HepG2 (cell line): ENCODE measurements around the gene CPVL. TPM values are rescaled to one million over a fixed set of nuclear protein-coding genes. Genes with fewer than 3 reads are reported as not detected.

ENCODE experiments used
- CTCF ChIP-seq: sonication (generic); formaldehyde crosslinking; IDR thresholded peaks from 2 replicates; pipeline ENCODE4 v1.5.0; 2020; ENCODE audit warnings: mild to moderate bottlenecking, missing genetic modification reagents, moderate library complexity
- GATAD1 ChIP-seq: IDR thresholded peaks from 2 replicates; pipeline ENCODE4 v1.6.1; 2016; ENCODE audit warnings: missing genetic modification reagents, missing compliant biosample characterization
- KAT8 ChIP-seq: IDR thresholded peaks from 2 replicates; pipeline ENCODE4 v1.6.1; 2016; ENCODE audit warnings: missing genetic modification reagents, missing compliant biosample characterization
- MAFK ChIP-seq, 2 experiments: IDR thresholded peaks in 1 of 2; conservative IDR thresholded peaks in 1 of 2; 2 replicates each; pipeline ENCODE4 v1.6.1; 2011; ENCODE audit warnings: improper control_type of control experiment in 2 of 2, low read length in 2 of 2
- MEF2D ChIP-seq: sonication (generic); formaldehyde crosslinking; IDR thresholded peaks from 2 replicates; pipeline ENCODE4 v1.5.1; 2020; ENCODE audit warnings: mild to moderate bottlenecking, missing genetic modification reagents
- NAIF1 ChIP-seq: sonication (generic); formaldehyde crosslinking; IDR thresholded peaks from 2 replicates; pipeline ENCODE4 v1.5.0; 2020; ENCODE audit warnings: mild to moderate bottlenecking, missing genetic modification reagents, borderline replicate concordance
- NONO ChIP-seq, 2 experiments: fragments of 450-650 bp in 1 of 2; sonication (generic) in 1 of 2; formaldehyde crosslinking in 1 of 2; IDR thresholded peaks in 1 of 2; conservative IDR thresholded peaks in 1 of 2; 2 replicates each; pipeline versions ENCODE4 v1.6.1 to v1.8.0; 2017 to 2022; ENCODE audit warnings: mild to moderate bottlenecking in 1 of 2, missing genetic modification reagents in 1 of 2, moderate library complexity in 1 of 2
- NR3C1 ChIP-seq: sonication (generic); formaldehyde crosslinking; IDR thresholded peaks from 2 replicates; pipeline ENCODE4 v1.4.0; 2020; ENCODE audit warnings: missing genetic modification reagents
- PATZ1 ChIP-seq: sonication (generic); formaldehyde crosslinking; IDR thresholded peaks from 2 replicates; pipeline ENCODE4 v1.4.0; 2020; ENCODE audit warnings: missing genetic modification reagents
- SOX6 ChIP-seq, 2 experiments: fragments of 450-650 bp in 1 of 2; sonication (generic) in 1 of 2; formaldehyde crosslinking in 1 of 2; IDR thresholded peaks; 2 replicates each; pipeline versions ENCODE4 v1.4.0 to v1.6.1; 2017 to 2020; ENCODE audit warnings: antibody characterized with exemption in 1 of 2, mild to moderate bottlenecking in 1 of 2, missing genetic modification reagents in 1 of 2
- SRY ChIP-seq: sonication (generic); formaldehyde crosslinking; IDR thresholded peaks from 2 replicates; pipeline ENCODE4 v1.8.0; 2022; ENCODE audit warnings: mild to moderate bottlenecking, missing genetic modification reagents
- TFDP2 ChIP-seq: sonication (generic); formaldehyde crosslinking; IDR thresholded peaks from 2 replicates; pipeline ENCODE4 v1.4.0; 2020; ENCODE audit warnings: missing genetic modification reagents
- WIZ ChIP-seq: sonication (generic); formaldehyde crosslinking; IDR thresholded peaks from 2 replicates; pipeline ENCODE4 v1.5.1; 2020; ENCODE audit warnings: mild to moderate bottlenecking, missing genetic modification reagents
- ZNF317 ChIP-seq: sonication (generic); formaldehyde crosslinking; IDR thresholded peaks from 2 replicates; pipeline ENCODE4 v1.5.0; 2020; ENCODE audit warnings: mild to moderate bottlenecking, missing genetic modification reagents
- ZNF343 ChIP-seq: sonication (generic); formaldehyde crosslinking; IDR thresholded peaks from 2 replicates; pipeline ENCODE4 v1.4.0; 2020; ENCODE audit warnings: mild to moderate bottlenecking, missing genetic modification reagents
- polyA plus RNA-seq, 8 experiments: library from polyadenylated mRNA; depleted of rRNA in 3 of 8; stranded (reverse) in 7 of 8; unstranded in 1 of 8; fragments of >200 nt; fragmentation: Illumina TruSeq in 4 of 8; extraction: Trizol in 4 of 8; gene quantifications; 2 replicates each; pipeline versions ENCODE4 v1.2.1 to v1.2.3, GENCODE V29; 2011 to 2016; ENCODE audit warnings: low read depth in 4 of 8, missing spikeins in 1 of 8, mixed read lengths in 1 of 8; ENCODE audit not compliant: insufficient read depth in 1 of 8
- total RNA-seq, 5 experiments: library from RNA; depleted of rRNA; stranded (reverse); fragments of >200 nt; fragmentation: Illumina TruSeq; extraction: Trizol; gene quantifications; 2 replicates each; pipeline ENCODE4 v1.2.3, GENCODE V29; 2016; ENCODE audit warnings: low read depth in 1 of 5
- TF ChIP-seq, protein P1 (sequence below): sonication (generic); formaldehyde crosslinking; IDR thresholded peaks from 2 replicates; pipeline ENCODE4 v1.9.0; 2022; ENCODE audit warnings: missing genetic modification reagents, mild to moderate bottlenecking, borderline replicate concordance
- TF ChIP-seq, protein P2 (sequence below): sonication (generic); formaldehyde crosslinking; IDR thresholded peaks from 2 replicates; pipeline ENCODE4 v1.4.0; 2020; ENCODE audit warnings: mild to moderate bottlenecking, missing genetic modification reagents, borderline replicate concordance
- TF ChIP-seq, protein P3 (sequence below): sonication (generic); formaldehyde crosslinking; IDR thresholded peaks from 2 replicates; pipeline ENCODE4 v1.8.0; 2022; ENCODE audit warnings: missing genetic modification reagents, low read depth, mild to moderate bottlenecking, borderline replicate concordance

Gene CPVL
- total and polyA plus RNA-seq, 2 of the 13 experiments (the other 11 are each of a cell fraction or from before 2014, with no cell fraction given) = 59.2 to 294 TPM

DNA sequence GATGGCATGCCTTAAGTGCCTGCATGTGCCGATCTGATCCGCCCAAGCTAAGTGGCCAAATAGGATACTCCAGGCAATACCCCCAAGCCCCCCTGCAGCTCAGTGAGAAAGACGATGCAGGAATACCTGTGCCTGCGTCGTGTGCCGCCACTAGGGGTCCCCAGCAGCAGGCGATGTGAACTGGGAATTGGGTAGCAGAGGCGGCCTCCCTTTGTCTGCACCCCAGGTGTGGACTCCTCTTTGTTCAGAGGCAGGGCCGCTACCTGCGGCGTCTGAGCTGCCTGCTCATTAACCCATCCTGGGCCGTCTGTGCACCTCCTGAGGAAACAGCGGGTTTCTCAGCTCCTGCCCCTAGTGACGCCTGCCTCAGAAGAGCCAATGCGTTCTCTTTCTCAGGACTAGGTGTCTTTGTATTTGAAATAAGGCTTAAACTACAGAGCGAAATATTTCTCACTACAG lies 43.4 kb upstream of the CPVL start (continued):
- TF ChIP-seq SOX6 (IDR thresholded peaks at IDR 0.05) (no peak), SOX6 (CRISPR knock-in tag; IDR thresholded peaks at IDR 0.05) (peak; percentile 84), CTCF (CRISPR knock-in tag) (peak; percentile 97), GATAD1 (CRISPR knock-in tag) (peak; percentile 54; the same call in 1 of the 2 replicates), NONO (IDR thresholded peaks at IDR 0.05) (no peak), NONO (CRISPR knock-in tag; conservative IDR thresholded peaks at IDR 0.05) (0 out of 2 replicates have a peak, but pooled peaks have one; percentile 12), PATZ1 (CRISPR knock-in tag) (peak; percentile 68), MEF2D (CRISPR knock-in tag) (peak; percentile 25; the same call in 1 of the 2 replicates), KAT8 (CRISPR knock-in tag) (peak; percentile 10; the same call in 1 of the 2 replicates), WIZ (no peak), SRY (CRISPR knock-in tag) (0 out of 2 replicates have a peak, but pooled peaks have one; percentile 20), TFDP2 (CRISPR knock-in tag) (no peak), NAIF1 (CRISPR knock-in tag) (0 out of 2 replicates have a peak, but pooled peaks have one; percentile 60), NR3C1 (CRISPR knock-in tag) (no peak), ZNF317 (CRISPR knock-in tag) (peak; percentile 62; the same call in 1 of the 2 replicates), MAFK (conservative IDR thresholded peaks at IDR 0.05 in 1 of 2, IDR thresholded peaks at IDR 0.05 in 1 of 2; ENCODE audit: low read length in 2 of 2) (no peak), ZNF343 (CRISPR knock-in tag) (peak; percentile 67; the same call in 1 of the 2 replicates)
- TF ChIP-seq, protein P1, sequence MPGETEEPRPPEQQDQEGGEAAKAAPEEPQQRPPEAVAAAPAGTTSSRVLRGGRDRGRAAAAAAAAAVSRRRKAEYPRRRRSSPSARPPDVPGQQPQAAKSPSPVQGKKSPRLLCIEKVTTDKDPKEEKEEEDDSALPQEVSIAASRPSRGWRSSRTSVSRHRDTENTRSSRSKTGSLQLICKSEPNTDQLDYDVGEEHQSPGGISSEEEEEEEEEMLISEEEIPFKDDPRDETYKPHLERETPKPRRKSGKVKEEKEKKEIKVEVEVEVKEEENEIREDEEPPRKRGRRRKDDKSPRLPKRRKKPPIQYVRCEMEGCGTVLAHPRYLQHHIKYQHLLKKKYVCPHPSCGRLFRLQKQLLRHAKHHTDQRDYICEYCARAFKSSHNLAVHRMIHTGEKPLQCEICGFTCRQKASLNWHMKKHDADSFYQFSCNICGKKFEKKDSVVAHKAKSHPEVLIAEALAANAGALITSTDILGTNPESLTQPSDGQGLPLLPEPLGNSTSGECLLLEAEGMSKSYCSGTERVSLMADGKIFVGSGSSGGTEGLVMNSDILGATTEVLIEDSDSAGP (CRISPR knock-in tag) = peak; percentile 50; the same call in 1 of the 2 replicates
- TF ChIP-seq, protein P2, sequence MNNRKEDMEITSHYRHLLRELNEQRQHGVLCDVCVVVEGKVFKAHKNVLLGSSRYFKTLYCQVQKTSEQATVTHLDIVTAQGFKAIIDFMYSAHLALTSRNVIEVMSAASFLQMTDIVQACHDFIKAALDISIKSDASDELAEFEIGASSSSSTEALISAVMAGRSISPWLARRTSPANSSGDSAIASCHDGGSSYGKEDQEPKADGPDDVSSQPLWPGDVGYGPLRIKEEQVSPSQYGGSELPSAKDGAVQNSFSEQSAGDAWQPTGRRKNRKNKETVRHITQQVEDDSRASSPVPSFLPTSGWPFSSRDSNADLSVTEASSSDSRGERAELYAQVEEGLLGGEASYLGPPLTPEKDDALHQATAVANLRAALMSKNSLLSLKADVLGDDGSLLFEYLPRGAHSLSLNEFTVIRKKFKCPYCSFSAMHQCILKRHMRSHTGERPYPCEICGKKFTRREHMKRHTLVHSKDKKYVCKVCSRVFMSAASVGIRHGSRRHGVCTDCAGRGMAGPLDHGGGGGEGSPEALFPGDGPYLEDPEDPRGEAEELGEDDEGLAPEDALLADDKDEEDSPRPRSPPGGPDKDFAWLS (CRISPR knock-in tag) = no peak
- TF ChIP-seq, protein P3, sequence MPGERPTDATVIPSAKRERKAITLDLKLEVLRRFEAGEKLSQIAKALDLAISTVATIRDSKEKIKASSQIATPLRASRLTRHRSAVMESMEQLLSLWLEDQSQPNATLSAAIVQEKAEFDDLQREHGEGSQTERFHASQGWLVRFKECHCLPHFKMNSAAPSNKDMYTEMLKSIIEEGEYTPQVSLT (CRISPR knock-in tag) = no peak
